ENCODE measurements around the gene TMEM165. TPM values are rescaled to one million over a fixed set of nuclear protein-coding genes. Genes with fewer than 3 reads are reported as not detected.

Gene TMEM165
- polyA plus RNA-seq, 1 experiment: 146 TPM

DNA sequence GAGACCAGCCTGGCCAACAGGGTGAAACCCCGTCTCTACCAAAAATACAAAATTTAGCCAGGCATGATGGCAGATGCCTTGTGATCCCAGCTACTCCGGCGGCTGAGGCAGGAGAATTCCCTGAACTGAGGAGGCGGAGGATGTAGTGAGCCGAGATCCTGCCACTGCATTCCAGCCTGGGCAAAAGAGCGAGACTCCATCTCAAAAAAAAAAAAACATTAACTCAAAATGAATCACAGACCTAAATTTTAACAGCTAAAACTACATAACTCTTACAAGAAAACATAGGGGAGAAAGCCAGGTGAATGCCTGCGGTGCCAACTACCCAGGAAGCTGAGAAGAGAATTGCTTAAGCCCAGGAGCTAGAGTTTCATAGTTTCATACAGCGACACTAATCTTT, 54.8 kb downstream of the TMEM165 start:
- no peaks in the 10 kb centered on the region for H3K9me3 ChIP-seq (ENCODE audit: control insufficient read depth, insufficient read depth, low read length)
- H3K27ac ChIP-seq (ENCODE audit: low read depth, low read length): no peak overlapping the region
- no peak for DNase-seq (ENCODE audit: low read depth, low spot score)
- no peaks in the 10 kb centered on the region for H3K27me3 ChIP-seq (ENCODE audit: control insufficient read depth, insufficient read depth, low read length)
- ChIA-PET POLR2A (no interaction called here), CTCF (interaction anchor here (1.3 kb wide), 1 partner anchor 27 kb away, joined by 5 read pairs; no protein-coding TSS in a partner anchor)
- TF ChIP-seq, protein P1, sequence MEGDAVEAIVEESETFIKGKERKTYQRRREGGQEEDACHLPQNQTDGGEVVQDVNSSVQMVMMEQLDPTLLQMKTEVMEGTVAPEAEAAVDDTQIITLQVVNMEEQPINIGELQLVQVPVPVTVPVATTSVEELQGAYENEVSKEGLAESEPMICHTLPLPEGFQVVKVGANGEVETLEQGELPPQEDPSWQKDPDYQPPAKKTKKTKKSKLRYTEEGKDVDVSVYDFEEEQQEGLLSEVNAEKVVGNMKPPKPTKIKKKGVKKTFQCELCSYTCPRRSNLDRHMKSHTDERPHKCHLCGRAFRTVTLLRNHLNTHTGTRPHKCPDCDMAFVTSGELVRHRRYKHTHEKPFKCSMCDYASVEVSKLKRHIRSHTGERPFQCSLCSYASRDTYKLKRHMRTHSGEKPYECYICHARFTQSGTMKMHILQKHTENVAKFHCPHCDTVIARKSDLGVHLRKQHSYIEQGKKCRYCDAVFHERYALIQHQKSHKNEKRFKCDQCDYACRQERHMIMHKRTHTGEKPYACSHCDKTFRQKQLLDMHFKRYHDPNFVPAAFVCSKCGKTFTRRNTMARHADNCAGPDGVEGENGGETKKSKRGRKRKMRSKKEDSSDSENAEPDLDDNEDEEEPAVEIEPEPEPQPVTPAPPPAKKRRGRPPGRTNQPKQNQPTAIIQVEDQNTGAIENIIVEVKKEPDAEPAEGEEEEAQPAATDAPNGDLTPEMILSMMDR (IDR thresholded peaks at IDR 0.05; ENCODE audit: low read depth, low read length): no peak
- no peak overlapping the region for H3K4me3 ChIP-seq (ENCODE audit: low read depth, low read length)

DNA sequence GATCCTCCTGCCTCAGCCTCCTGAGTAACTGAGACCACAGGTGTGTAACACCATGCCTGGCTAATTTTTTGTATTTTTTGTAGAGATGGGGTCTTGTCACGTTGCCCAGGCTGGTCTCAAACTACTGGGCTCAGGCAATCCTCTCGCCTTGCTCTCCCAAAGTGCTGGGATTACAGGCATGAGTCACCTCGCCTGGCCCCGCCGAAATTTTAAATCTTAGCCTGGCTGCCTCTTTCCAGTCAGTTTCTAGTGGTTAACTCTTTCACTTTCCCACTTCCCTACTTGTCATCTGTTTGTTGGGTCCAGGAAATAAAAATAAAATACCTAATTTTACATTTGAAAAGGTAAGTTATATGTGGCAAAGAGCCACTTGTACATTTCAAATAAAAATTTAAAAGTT, 62.4 kb downstream of the TMEM165 start:
- Histone ChIP-seq H3K27me3 (ENCODE audit: control insufficient read depth, insufficient read depth, low read length) (no peaks in the 10 kb centered on the region), H3K9me3 (ENCODE audit: control insufficient read depth, insufficient read depth, low read length) (no peaks in the 10 kb centered on the region), H3K4me3 (ENCODE audit: low read depth, low read length) (no peak overlapping the region), H3K27ac (ENCODE audit: low read depth, low read length) (no peak overlapping the region)
- CTCF ChIA-PET: interaction anchor here (0.6 kb wide), 1 partner anchor 13 kb away, joined by 3 read pairs; no protein-coding TSS in a partner anchor
- no peak for DNase-seq (ENCODE audit: low read depth, low spot score)
- POLR2A ChIA-PET: no interaction called here
- TF ChIP-seq, protein P1 (IDR thresholded peaks at IDR 0.05; ENCODE audit: low read depth, low read length): no peak

DNA sequence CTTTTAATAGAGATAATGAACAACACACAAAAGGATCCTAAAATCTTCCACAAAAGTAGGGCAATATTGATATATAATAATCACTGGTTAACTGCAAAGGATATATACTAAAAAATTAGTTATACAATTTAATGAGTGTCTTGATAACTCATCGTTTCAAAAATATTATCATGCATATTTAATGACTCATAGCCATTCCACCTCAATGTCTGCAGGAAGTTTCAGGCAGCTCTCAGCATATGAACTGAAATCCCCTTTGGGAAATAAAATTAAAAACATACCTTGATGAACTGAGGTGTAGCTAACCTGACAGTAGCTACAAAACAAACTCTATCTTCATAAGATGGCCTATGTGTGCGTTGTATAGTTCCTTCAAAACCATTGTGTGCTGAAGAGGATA, 62.9 kb downstream of the TMEM165 start:
- DNase-seq (ENCODE audit: low read depth, low spot score): no peak
- POLR2A ChIA-PET: no interaction called here
- TF ChIP-seq, protein P1 (IDR thresholded peaks at IDR 0.05; ENCODE audit: low read depth, low read length): no peak
- CTCF ChIA-PET: interaction anchor here (0.6 kb wide), 1 partner anchor 13 kb away, joined by 3 read pairs; no protein-coding TSS in a partner anchor
- Histone ChIP-seq H3K9me3 (ENCODE audit: control insufficient read depth, insufficient read depth, low read length) (no peaks in the 10 kb centered on the region), H3K27ac (ENCODE audit: low read depth, low read length) (no peak overlapping the region), H3K4me3 (ENCODE audit: low read depth, low read length) (no peak overlapping the region), H3K27me3 (ENCODE audit: control insufficient read depth, insufficient read depth, low read length) (no peaks in the 10 kb centered on the region)

DNA sequence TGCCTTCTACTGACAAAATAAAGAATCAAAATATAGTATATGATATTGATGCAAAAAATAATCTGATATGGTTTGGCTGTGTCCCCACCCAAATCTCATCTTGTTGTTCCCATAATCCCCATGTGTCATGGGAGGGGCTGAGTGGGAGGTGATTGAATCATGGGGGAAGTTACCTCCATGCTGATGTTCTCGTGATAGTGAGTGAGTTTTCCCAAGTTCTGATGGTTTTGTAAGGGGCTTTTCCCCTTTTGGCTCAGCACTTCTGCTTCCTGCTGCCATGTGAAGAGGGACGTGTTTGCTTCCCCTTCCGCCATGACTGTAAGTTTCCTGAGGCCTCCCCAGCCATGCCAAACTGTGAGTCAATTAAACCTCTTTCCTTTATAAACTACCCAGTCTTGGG, 70.2 kb downstream of the TMEM165 start:
- DNase-seq (ENCODE audit: low read depth, low spot score): no peak
- Histone ChIP-seq H3K27me3 (ENCODE audit: control insufficient read depth, insufficient read depth, low read length) (no peaks in the 10 kb centered on the region), H3K9me3 (ENCODE audit: control insufficient read depth, insufficient read depth, low read length) (no peaks in the 10 kb centered on the region), H3K4me3 (ENCODE audit: low read depth, low read length) (no peak overlapping the region), H3K27ac (ENCODE audit: low read depth, low read length) (no peak overlapping the region)
- POLR2A ChIA-PET: no interaction called here
- CTCF ChIA-PET: no interaction called here
- TF ChIP-seq, protein P1 (IDR thresholded peaks at IDR 0.05; ENCODE audit: low read depth, low read length): no peak

DNA sequence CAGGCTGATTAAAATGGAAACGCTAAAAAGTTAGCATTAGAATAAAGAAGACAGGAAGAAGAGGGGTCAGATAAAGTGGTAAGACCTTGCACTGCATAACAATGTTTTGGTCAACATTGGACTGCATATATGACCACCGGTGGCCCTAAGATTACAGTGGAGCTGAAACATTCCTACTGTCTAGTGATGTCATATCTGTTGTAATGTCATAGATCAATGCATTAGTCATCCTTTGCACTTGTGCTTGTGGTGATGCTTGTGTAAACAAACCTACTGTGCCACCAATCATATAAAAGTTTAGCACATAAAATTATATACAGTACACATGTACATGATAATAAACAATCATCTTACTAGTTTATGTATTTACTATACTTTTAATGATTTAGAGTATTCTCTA, 73.0 kb downstream of the TMEM165 start:
- ChIA-PET POLR2A (no interaction called here), CTCF (interaction anchor here (1.5 kb wide), 1 partner anchor 123 kb away, joined by 4 read pairs; the partner anchor contains the start of gene SRD5A3)
- H3K9me3 ChIP-seq (ENCODE audit: control insufficient read depth, insufficient read depth, low read length): no peaks in the 10 kb centered on the region
- TF ChIP-seq, protein P1 (IDR thresholded peaks at IDR 0.05; ENCODE audit: low read depth, low read length): no peak
- H3K27ac ChIP-seq (ENCODE audit: low read depth, low read length): no peak overlapping the region
- no peak overlapping the region for H3K4me3 ChIP-seq (ENCODE audit: low read depth, low read length)
- peak; percentile 16 for DNase-seq (ENCODE audit: low read depth, low spot score)
- H3K27me3 ChIP-seq (ENCODE audit: control insufficient read depth, insufficient read depth, low read length): no peaks in the 10 kb centered on the region

Data from AG04450 (cell line).